ENCODE measurements around the gene PGP. TPM values are rescaled to one million over a fixed set of nuclear protein-coding genes. Genes with fewer than 3 reads are reported as not detected.
A peak's percentile ranks its signal among the peaks of the same experiment; 100 is the strongest.
"Not testable (repeated sequence)": the region's sequence is repeated elsewhere in the genome, so short reads cannot be mapped to it uniquely, and the experiment has no call there.

Gene PGP
- total RNA-seq, 1 donor from 2014 or later = 16.8 TPM

DNA sequence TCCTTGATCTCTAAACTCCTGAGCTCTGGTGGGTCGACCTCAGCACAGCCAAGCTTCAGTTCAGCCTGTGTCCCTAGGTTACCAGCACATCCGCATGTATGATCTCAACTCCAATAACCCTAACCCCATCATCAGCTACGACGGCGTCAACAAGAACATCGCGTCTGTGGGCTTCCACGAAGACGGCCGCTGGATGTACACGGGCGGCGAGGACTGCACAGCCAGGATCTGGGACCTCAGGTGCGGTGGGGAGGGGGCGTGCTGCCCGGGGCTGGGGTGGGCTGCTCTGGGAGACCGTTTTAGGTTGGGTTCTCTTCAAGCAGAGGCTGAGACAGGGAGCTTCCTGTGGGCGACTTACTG is 8.2 kb downstream of the PGP start:
- TF ChIP-seq CTCF (IDR thresholded peaks at IDR 0.05; ENCODE audit: unreplicated experiment) = no peak
- DNase-seq (ENCODE audit: low spot score in 2 of 2, unreplicated experiment in 2 of 2) = no peak
- Mint-ChIP-seq H3K27ac (peak overlapping the region; percentile 30), H3K4me3 (peak overlapping the region; percentile 79), H3K27me3 (ENCODE audit: low read depth) (peaks cover 2% of the 10 kb centered on the region), H3K4me1 (peaks cover 9% of the 10 kb centered on the region), H3K36me3 (peaks cover 6% of the 10 kb centered on the region), H3K9me3 (no peaks in the 10 kb centered on the region)

DNA sequence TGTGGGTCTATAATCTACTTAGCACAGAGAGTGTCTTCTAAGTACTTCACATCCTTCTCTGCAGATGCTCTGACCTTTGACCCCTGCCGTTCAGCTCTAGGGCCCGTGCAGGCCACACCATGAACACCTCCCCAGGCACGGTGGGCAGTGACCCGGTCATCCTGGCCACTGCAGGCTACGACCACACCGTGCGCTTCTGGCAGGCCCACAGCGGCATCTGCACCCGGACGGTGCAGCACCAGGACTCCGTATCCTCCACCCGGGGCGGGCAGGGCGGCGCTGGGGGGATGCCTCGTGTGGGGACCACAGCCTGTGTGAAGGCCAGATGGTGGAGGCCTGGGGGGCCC is 8.7 kb downstream of the PGP start:
- TF ChIP-seq CTCF (IDR thresholded peaks at IDR 0.05; ENCODE audit: unreplicated experiment) = peak; percentile 1
- Mint-ChIP-seq H3K4me1 (peaks cover 9% of the 10 kb centered on the region), H3K27ac (no peak overlapping the region), H3K9me3 (no peaks in the 10 kb centered on the region), H3K4me3 (peak overlapping the region; percentile 79), H3K27me3 (ENCODE audit: low read depth) (peaks cover 2% of the 10 kb centered on the region), H3K36me3 (peaks cover 6% of the 10 kb centered on the region)
- DNase-seq (ENCODE audit: low spot score in 2 of 2, unreplicated experiment in 2 of 2) = no peak

GRCh38 chr16:2205104-2205966 is 9.3 kb downstream of the PGP start, which contains the start of gene MLST8:
MLST8 (plus strand) TSS chr16:2205454; CDS start chr16:2206086, 632 bp downstream.
- peaks cover 7% of the 10 kb centered on the region for H3K27me3 Mint-ChIP-seq (ENCODE audit: low read depth)
- peaks cover 6% of the 10 kb centered on the region for H3K36me3 Mint-ChIP-seq
- peak; percentile 12 for TF ChIP-seq CTCF (IDR thresholded peaks at IDR 0.05; ENCODE audit: unreplicated experiment)
- H3K4me1 Mint-ChIP-seq = peaks cover 9% of the 10 kb centered on the region
- peak within 1 kb of the TSS; percentile 86 for H3K27ac Mint-ChIP-seq
- H3K4me3 Mint-ChIP-seq = peak within 1 kb of the TSS; percentile 79
- no peaks in the 10 kb centered on the region for H3K9me3 Mint-ChIP-seq
- DNase-seq (ENCODE audit: low spot score in 2 of 2, unreplicated experiment in 2 of 2) = peak; percentile 84 to 92

DNA sequence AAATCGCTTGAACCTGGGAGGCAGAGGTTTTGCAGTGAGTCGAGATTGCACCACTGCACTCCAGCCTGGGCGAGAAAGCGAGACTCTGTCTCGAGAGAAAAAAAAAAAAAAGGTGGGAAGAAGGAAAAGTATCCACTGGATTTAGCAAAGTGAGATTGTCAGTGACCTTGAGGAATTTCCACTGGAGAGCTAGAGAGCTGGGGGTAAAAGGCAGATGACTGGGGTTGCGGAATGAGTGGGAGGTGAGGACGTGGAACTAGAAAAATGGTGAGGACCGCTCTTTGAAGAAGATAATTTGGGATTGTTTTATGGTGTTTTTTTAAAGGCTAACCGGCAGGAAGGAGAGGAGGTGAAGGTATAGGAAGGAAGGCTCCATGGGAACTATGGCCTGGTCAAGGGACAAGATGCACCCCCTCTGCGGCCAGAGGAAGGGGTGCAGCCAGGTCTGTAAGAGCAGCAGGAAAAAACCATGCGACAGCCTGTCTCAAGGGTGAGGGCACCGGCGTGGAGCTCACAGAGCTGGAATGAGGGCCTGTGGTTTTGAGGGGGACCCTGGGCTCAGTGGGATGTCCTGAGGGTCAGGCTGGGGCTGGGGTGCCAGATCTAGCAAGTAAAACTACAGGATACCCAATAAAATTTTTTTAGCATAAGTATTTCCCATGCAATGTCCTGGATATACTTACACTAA is 10.1 kb downstream of the PGP start:
- DNase-seq (ENCODE audit: low spot score in 2 of 2, unreplicated experiment in 2 of 2) = no peak
- H3K4me1 Mint-ChIP-seq = peaks cover 9% of the 10 kb centered on the region
- peak overlapping the region; percentile 79 for H3K4me3 Mint-ChIP-seq
- no peaks in the 10 kb centered on the region for H3K9me3 Mint-ChIP-seq
- H3K27ac Mint-ChIP-seq = peak overlapping the region; percentile 73
- H3K27me3 Mint-ChIP-seq (ENCODE audit: low read depth) = peaks cover 15% of the 10 kb centered on the region
- peaks cover 6% of the 10 kb centered on the region for H3K36me3 Mint-ChIP-seq
- TF ChIP-seq CTCF (IDR thresholded peaks at IDR 0.05; ENCODE audit: unreplicated experiment) = no peak

- Mint-ChIP-seq H3K4me3 (peak overlapping the region; percentile 55), H3K27me3 (ENCODE audit: low read depth) (peaks cover 24% of the 10 kb centered on the region)
- H3K36me3 Mint-ChIP-seq; DNase-seq (ENCODE audit: low spot score in 2 of 2, unreplicated experiment in 2 of 2); H3K4me1 Mint-ChIP-seq; H3K27ac Mint-ChIP-seq; H3K9me3 Mint-ChIP-seq: not testable (repeated sequence)
These were observed 11.4 kb downstream of the PGP start for GRCh38 chr16:2203119-2203688.

DNA sequence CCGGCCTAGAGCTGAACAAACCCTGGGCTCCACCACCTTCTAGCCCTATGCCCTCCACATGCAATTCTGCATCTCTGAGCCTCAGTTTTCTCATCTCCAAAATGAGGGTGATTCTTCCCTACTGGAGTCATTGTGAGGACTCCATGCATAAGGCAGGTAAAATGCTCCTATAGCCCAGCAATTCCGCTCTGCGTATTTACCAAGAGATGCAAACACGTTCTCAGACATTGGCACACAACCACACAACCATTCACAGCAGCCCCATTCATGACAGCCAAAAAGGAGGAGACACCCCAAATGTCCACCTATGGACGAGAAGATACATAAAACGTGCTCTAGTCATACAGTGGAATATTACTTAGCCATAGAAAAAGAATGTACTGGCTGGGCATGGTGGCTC is 14.3 kb downstream of the PGP start:
- no peak overlapping the region for H3K4me3 Mint-ChIP-seq
- H3K36me3 Mint-ChIP-seq = no peaks in the 10 kb centered on the region
- no peak overlapping the region for H3K27ac Mint-ChIP-seq
- H3K27me3 Mint-ChIP-seq (ENCODE audit: low read depth) = peaks cover 41% of the 10 kb centered on the region
- DNase-seq (ENCODE audit: low spot score in 2 of 2, unreplicated experiment in 2 of 2) = no peak
- no peak for TF ChIP-seq CTCF (IDR thresholded peaks at IDR 0.05; ENCODE audit: unreplicated experiment)
- no peaks in the 10 kb centered on the region for H3K9me3 Mint-ChIP-seq
- peaks cover 5% of the 10 kb centered on the region for H3K4me1 Mint-ChIP-seq

Data from mesothelial cell of epicardium (in vitro differentiated cells).